Upper lobe of left lung (tissue), 6 donors: ENCODE results near the gene RUVBL2. TPM values are rescaled to one million over a fixed set of nuclear protein-coding genes. Genes with fewer than 3 reads are reported as not detected.

Experiments used
- ATAC-seq, 2 donors: fragments of 200-7000 bp; cut with Tn5 transposase; one replicate each; pipeline ENCODE4 v1.9.1; 2022; ENCODE audit warnings: mild to moderate bottlenecking in 2 of 2, moderate library complexity in 2 of 2; ENCODE audit not compliant: low FRiP score in 2 of 2
- DNase-seq, 2 donors: peaks; one replicate each; pipeline ENCODE4 v3.0.0-alpha.2; 2019 to 2020
- H3K27ac ChIP-seq, 4 donors: fragments of 200-600 bp; sonication (generic); one replicate each; pipeline ENCODE4 v1.5.1; 2016 to 2019
- H3K27me3 ChIP-seq, 4 donors: fragments of 200-600 bp; sonication (generic); one replicate each; pipeline ENCODE4 v1.5.1; 2017 to 2019
- H3K36me3 ChIP-seq, 4 donors: fragments of 200-600 bp; sonication (generic); one replicate each; pipeline ENCODE4 v1.5.1; 2016 to 2019
- H3K4me1 ChIP-seq, 4 donors: fragments of 200-600 bp; sonication (generic); one replicate each; pipeline ENCODE4 v1.5.1; 2018 to 2019
- H3K4me3 ChIP-seq, 4 donors: fragments of 200-600 bp; sonication (generic); one replicate each; pipeline ENCODE4 v1.5.1; 2017 to 2019; ENCODE audit warnings: mild to moderate bottlenecking in 2 of 4, moderate library complexity in 1 of 4
- H3K9me3 ChIP-seq, 4 donors: fragments of 200-600 bp; sonication (generic); one replicate each; pipeline ENCODE4 v1.5.1; 2018 to 2019
- EP300 ChIP-seq, 4 donors: sonication (generic); formaldehyde crosslinking; IDR thresholded peaks; one replicate each; pipeline ENCODE4 v1.5.1; 2017; ENCODE audit warnings: antibody characterized with exemption in 4 of 4, control low read depth in 2 of 4
- POLR2A ChIP-seq, 4 donors: fragments of 450-650 bp; IDR thresholded peaks; one replicate each; pipeline ENCODE4 v1.5.1; 2016 to 2017; ENCODE audit warnings: antibody characterized with exemption in 4 of 4, mild to moderate bottlenecking in 2 of 4
- POLR2AphosphoS5 ChIP-seq, 2 donors: sonication (generic); formaldehyde crosslinking; IDR thresholded peaks; one replicate each; pipeline ENCODE4 v1.5.1; 2017; ENCODE audit warnings: antibody characterized with exemption in 2 of 2
- WGBS, 2 donors: methylation state at CpG; one replicate each; pipeline ENCODE4 v1.1.5; 2017 to 2018; 5-methylcytosine and 5-hydroxymethylcytosine counted together
- total RNA-seq, 6 donors: library from RNA; depleted of rRNA in 4 of 6; stranded (reverse); fragments of >200 nt in 4 of 6; gene quantifications; one replicate each; pipeline versions ENCODE4 v1.1.0 to v1.2.1, GENCODE V29; 2016 to 2021
- TF ChIP-seq, protein P1 (sequence below), 6 experiments: fragments of 450-650 bp in 4 of 6; fragments of 200-600 bp in 2 of 6; sonication (generic) in 2 of 6; IDR thresholded peaks; one replicate each; pipeline ENCODE4 v1.5.1; 2016 to 2019; ENCODE audit warnings: antibody characterized with exemption in 6 of 6
- donor health status: DM: no; HTN: no; CAD: no; lungs with moderate emphysema.
- donor health status: DM: no; HTN: yes; CAD: no; lungs with severe emphysema.

The RUVBL2 gene
- total RNA-seq, 6 donors from 2014 or later = 45.7 to 105 (median 70.6) TPM

DNA sequence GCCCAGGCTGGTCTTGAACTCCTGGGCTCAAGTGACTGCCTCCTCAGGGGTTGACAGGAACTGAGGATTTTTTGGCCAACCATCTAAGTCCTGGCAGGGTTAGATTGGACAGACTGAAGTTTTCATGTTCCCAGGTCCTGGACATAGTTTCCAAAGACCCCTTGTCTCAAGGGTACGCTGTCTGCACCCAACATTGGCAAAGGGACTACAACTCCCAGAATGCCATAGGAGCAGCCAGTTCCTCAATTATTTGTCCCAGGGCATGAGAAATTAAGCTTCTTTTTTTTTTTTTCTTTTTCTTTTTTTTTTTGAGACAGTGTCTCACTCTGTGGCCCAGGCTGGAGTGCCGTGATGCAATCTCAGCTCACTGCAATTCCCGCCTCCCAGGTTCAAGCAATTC, 7.5 kb upstream of the RUVBL2 start:
- no peak overlapping the region for H3K4me3 ChIP-seq
- no peaks in the 10 kb centered on the region for H3K9me3 ChIP-seq
- 94 to 96% methylated on average over 3 of the region's 3 CpGs for WGBS, 2 donors
- TF ChIP-seq EP300 (IDR thresholded peaks at IDR 0.05) (no peak), POLR2A (IDR thresholded peaks at IDR 0.05) (no peak), POLR2AphosphoS5 (IDR thresholded peaks at IDR 0.05) (no peak)
- TF ChIP-seq, protein P1, sequence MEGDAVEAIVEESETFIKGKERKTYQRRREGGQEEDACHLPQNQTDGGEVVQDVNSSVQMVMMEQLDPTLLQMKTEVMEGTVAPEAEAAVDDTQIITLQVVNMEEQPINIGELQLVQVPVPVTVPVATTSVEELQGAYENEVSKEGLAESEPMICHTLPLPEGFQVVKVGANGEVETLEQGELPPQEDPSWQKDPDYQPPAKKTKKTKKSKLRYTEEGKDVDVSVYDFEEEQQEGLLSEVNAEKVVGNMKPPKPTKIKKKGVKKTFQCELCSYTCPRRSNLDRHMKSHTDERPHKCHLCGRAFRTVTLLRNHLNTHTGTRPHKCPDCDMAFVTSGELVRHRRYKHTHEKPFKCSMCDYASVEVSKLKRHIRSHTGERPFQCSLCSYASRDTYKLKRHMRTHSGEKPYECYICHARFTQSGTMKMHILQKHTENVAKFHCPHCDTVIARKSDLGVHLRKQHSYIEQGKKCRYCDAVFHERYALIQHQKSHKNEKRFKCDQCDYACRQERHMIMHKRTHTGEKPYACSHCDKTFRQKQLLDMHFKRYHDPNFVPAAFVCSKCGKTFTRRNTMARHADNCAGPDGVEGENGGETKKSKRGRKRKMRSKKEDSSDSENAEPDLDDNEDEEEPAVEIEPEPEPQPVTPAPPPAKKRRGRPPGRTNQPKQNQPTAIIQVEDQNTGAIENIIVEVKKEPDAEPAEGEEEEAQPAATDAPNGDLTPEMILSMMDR (IDR thresholded peaks at IDR 0.05) = no peak
- DNase-seq (no peak), ATAC-seq (no peak)
- no peaks in the 10 kb centered on the region for H3K27me3 ChIP-seq
- peaks cover 4 to 15% (median 8%) of the 10 kb centered on the region in 4 donors for H3K4me1 ChIP-seq
- H3K27ac ChIP-seq = no peak overlapping the region
- H3K36me3 ChIP-seq = peaks cover 13 to 92% (median 67%) of the 10 kb centered on the region in 4 donors

DNA sequence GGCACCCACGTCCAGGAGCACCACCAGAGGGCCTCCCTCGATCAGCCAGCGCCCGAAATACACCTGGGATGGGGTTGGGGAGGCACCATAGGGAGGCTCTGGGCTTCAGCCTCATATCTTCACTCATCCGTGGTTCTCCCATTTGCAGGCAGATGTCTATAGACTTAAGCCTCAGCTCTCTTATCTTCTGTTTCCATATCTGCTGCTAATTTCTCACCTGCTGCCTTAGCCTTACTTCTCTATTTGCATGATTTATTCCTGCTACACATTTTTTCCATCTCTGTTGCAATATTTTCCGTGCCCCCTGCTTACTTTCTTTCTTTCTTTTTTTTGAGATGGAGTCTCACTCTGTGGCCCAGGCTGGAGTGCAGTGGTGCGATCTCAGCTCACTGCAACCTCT, 6.4 kb upstream of the RUVBL2 start:
- Histone ChIP-seq H3K36me3 (peaks cover 13 to 81% (median 57%) of the 10 kb centered on the region in 4 donors), H3K4me3 (no peak overlapping the region), H3K27me3 (no peaks in the 10 kb centered on the region), H3K27ac (no peak overlapping the region), H3K4me1 (peaks cover 15 to 26% (median 19%) of the 10 kb centered on the region in 4 donors), H3K9me3 (no peaks in the 10 kb centered on the region)
- DNase-seq = no peak
- ATAC-seq = no peak
- WGBS, 2 donors = 85 to 88% methylated on average over 5 to 7 of the region's 7 CpGs
- no peak for TF ChIP-seq POLR2A (IDR thresholded peaks at IDR 0.05)
- TF ChIP-seq, protein P1 (IDR thresholded peaks at IDR 0.05) = no peak
- no peak for TF ChIP-seq EP300 (IDR thresholded peaks at IDR 0.05)
- no peak for TF ChIP-seq POLR2AphosphoS5 (IDR thresholded peaks at IDR 0.05)

DNA sequence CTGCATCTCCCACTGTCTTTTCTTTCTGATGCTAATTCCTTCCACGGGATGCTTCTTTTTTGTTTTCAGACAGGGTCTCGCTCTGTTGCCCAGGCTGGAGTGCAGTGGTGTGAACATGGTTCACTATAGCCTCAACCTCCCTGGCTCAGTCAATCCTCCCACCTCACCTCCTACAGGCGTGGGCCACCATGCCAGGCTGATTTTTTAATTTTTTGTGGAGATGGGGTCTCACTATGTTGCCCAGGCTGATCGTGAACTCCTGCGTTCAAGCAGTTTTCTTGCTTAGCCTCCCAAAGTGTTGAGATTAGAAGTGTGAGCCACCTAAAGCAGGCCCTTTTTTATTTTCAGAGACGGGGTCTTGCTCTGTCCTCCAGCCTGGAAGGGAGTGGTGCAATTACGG, 5.4 kb upstream of the RUVBL2 start:
- TF ChIP-seq POLR2A (IDR thresholded peaks at IDR 0.05) (no peak), POLR2AphosphoS5 (IDR thresholded peaks at IDR 0.05) (no peak), EP300 (IDR thresholded peaks at IDR 0.05) (no peak)
- TF ChIP-seq, protein P1 (IDR thresholded peaks at IDR 0.05) = no peak
- Histone ChIP-seq H3K9me3 (no peaks in the 10 kb centered on the region), H3K4me1 (peaks cover 15 to 30% (median 21%) of the 10 kb centered on the region in 4 donors), H3K27ac (no peak overlapping the region), H3K27me3 (no peaks in the 10 kb centered on the region), H3K36me3 (peaks cover 13 to 71% (median 50%) of the 10 kb centered on the region in 4 donors), H3K4me3 (no peak overlapping the region)
- WGBS, 2 donors = 92 to 96% methylated on average over 7 of the region's 7 CpGs
- ATAC-seq (no peak), DNase-seq (no peak)

DNA sequence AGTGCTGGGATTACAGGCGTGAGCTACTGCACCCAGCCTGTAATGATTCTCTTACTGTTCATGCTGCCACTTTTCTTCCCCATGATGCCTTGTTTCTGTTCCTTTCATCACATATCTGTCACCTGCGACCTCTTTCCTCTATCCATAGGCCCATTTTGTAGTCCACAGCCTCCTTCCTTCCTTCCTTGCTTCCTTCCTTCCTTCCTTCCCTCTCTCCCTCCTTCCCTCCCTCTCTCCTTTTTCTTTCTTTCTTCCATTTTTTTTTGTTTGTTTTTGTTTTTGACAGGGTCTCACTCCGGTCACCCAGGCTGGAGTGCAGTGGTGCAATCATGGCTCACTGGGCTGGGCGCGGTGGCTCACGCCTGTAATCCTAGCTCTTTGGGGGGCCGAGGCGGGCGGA, 4.8 kb upstream of the RUVBL2 start:
- peaks cover 13 to 65% (median 46%) of the 10 kb centered on the region in 4 donors for H3K36me3 ChIP-seq
- no peaks in the 10 kb centered on the region for H3K9me3 ChIP-seq
- peaks cover 15 to 30% (median 21%) of the 10 kb centered on the region in 4 donors for H3K4me1 ChIP-seq
- H3K27me3 ChIP-seq = no peaks in the 10 kb centered on the region
- 91 to 92% methylated on average over 9 of the region's 9 CpGs for WGBS, 2 donors
- no peak for TF ChIP-seq EP300 (IDR thresholded peaks at IDR 0.05)
- TF ChIP-seq, protein P1 (IDR thresholded peaks at IDR 0.05) = no peak
- H3K27ac ChIP-seq = no peak overlapping the region
- DNase-seq (peak in 1 of 2 donors; percentile 36), ATAC-seq (no peak)
- no peak overlapping the region for H3K4me3 ChIP-seq

DNA sequence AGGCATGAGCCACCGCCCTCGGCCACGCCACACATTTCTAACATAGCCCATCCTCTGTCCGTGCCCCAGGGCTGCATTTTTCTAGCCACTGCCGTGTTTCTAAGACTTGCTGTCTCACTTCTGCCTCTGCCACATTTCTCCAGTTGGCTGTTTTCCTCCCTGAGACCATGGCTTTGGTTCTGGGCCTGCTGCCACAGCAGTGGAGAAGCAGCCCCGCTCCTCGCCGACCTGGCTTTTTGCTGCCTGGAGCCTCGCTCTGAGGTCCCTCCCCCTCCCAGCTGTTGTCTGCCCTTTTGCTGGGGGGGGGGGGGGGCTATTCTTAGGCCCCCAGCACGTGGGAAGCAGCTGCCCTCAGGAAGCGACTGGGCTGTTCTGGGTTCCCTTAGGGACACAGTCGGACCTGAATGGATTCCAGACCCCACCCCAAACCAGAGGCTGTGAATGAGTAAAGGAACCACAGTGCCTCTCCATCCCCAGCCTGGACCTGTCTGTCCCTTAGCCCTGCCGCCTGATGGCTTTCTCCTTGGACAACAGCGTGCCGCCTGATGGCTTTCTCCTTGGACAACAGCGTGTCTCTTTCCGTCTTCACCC, 3.9 kb upstream of the RUVBL2 start:
- peaks cover 23 to 40% (median 29%) of the 10 kb centered on the region in 4 donors for H3K4me1 ChIP-seq
- peaks cover 10 to 56% (median 37%) of the 10 kb centered on the region in 4 donors for H3K36me3 ChIP-seq
- H3K27ac ChIP-seq = peak overlapping the region in 2 of 4 donors; percentile 3 to 4

More for the DNA sequence above, 3.9 kb upstream of the RUVBL2 start:
- no peak for DNase-seq
- Histone ChIP-seq H3K9me3 (no peaks in the 10 kb centered on the region), H3K27me3 (no peaks in the 10 kb centered on the region), H3K4me3 (no peak overlapping the region)
- no peak for ATAC-seq
- whole genome bisulfite sequencing, 2 donors = 88 to 92% methylated on average over 16 to 17 of the region's 17 CpGs
- TF ChIP-seq, protein P1 (IDR thresholded peaks at IDR 0.05) = no peak
- TF ChIP-seq POLR2A (IDR thresholded peaks at IDR 0.05) (no peak), EP300 (IDR thresholded peaks at IDR 0.05) (no peak), POLR2AphosphoS5 (IDR thresholded peaks at IDR 0.05) (no peak)
